Liver (tissue), 3 donors: ENCODE results near the gene TSPAN18.

Source experiments
- FOXA1 ChIP-seq: IDR thresholded peaks from 2 replicates; pipeline ENCODE4 v1.6.1; 2016; ENCODE audit warnings: antibody characterized with exemption
- NR2F2 ChIP-seq: IDR thresholded peaks from 2 replicates; pipeline ENCODE4 v1.6.1; 2016; ENCODE audit warnings: antibody characterized with exemption
- RAD21 ChIP-seq, 2 donors: IDR thresholded peaks; 2 replicates each; pipeline ENCODE4 v1.6.1; 2016; ENCODE audit warnings: antibody characterized with exemption in 2 of 2, mild to moderate bottlenecking in 2 of 2
- TF ChIP-seq, protein P1 (sequence below): fragments of 150-350 bp; IDR thresholded peaks from 2 replicates; pipeline ENCODE4 v1.5.1; 2017; ENCODE audit warnings: improper control_type of control experiment, low read depth, low read length; ENCODE audit not compliant: missing input control
- donor health status: healthy.
- donor health status: healthy.

DNA sequence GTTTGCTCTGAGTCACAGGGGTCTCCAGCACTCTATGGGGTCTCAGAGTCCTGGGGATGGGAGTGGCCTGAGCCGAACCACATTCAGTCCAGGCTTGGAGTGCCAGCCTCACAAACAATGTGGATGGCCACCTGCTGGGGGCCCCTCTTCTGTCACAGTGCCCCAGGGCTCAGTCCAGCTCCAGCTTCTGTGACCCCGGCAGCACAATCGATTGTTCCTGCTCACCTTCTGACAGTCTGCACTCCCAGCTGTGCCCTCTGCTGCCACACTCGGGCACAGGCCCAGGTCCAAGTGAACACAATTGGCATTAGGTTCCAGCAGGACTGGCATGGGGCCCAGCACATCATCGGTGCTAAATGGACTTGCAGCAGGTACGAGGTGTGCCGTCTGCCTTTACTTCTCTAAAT is 139.1 kb downstream of the TSPAN18 start:
- TF ChIP-seq, protein P1, sequence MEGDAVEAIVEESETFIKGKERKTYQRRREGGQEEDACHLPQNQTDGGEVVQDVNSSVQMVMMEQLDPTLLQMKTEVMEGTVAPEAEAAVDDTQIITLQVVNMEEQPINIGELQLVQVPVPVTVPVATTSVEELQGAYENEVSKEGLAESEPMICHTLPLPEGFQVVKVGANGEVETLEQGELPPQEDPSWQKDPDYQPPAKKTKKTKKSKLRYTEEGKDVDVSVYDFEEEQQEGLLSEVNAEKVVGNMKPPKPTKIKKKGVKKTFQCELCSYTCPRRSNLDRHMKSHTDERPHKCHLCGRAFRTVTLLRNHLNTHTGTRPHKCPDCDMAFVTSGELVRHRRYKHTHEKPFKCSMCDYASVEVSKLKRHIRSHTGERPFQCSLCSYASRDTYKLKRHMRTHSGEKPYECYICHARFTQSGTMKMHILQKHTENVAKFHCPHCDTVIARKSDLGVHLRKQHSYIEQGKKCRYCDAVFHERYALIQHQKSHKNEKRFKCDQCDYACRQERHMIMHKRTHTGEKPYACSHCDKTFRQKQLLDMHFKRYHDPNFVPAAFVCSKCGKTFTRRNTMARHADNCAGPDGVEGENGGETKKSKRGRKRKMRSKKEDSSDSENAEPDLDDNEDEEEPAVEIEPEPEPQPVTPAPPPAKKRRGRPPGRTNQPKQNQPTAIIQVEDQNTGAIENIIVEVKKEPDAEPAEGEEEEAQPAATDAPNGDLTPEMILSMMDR = peak; percentile 17
- TF ChIP-seq FOXA1 = no peak
- TF ChIP-seq RAD21 (IDR thresholded peaks at IDR 0.05) = peak; percentile 60
- peak; percentile 38 for TF ChIP-seq NR2F2
